Suprapubic skin (tissue), 4 donors: Measurements from ENCODE around the gene CMTM3. TPM values are rescaled to one million over a fixed set of nuclear protein-coding genes. Genes with fewer than 3 reads are reported as not detected.

ENCODE experiments used
- DNase-seq, 2 donors: peaks; one replicate each; pipeline ENCODE4 v3.0.0-alpha.2; 2019; ENCODE audit warnings: low spot score in 2 of 2
- H3K27ac ChIP-seq: fragments of 200-600 bp; sonication (generic); one replicate; pipeline ENCODE4 v1.5.1; 2019
- H3K27me3 ChIP-seq: fragments of 200-600 bp; sonication (generic); one replicate; pipeline ENCODE4 v1.5.1; 2019
- H3K36me3 ChIP-seq: fragments of 200-600 bp; sonication (generic); one replicate; pipeline ENCODE4 v1.5.1; 2019
- H3K4me1 ChIP-seq: fragments of 200-600 bp; sonication (generic); one replicate; pipeline ENCODE4 v1.5.1; 2019
- H3K4me3 ChIP-seq: fragments of 200-600 bp; sonication (generic); one replicate; pipeline ENCODE4 v1.5.1; 2019; ENCODE audit warnings: mild to moderate bottlenecking
- H3K9me3 ChIP-seq: fragments of 200-600 bp; sonication (generic); one replicate; pipeline ENCODE4 v1.5.1; 2019
- EP300 ChIP-seq: sonication (generic); formaldehyde crosslinking; IDR thresholded peaks from one replicate; pipeline ENCODE4 v1.6.1; 2017; ENCODE audit warnings: antibody characterized with exemption
- POLR2A ChIP-seq, 2 donors: fragments of 450-650 bp; IDR thresholded peaks; one replicate each; pipeline ENCODE4 v1.6.1; 2017; ENCODE audit warnings: antibody characterized with exemption in 2 of 2, mild to moderate bottlenecking in 2 of 2, moderate library complexity in 2 of 2
- POLR2AphosphoS5 ChIP-seq, 3 donors: sonication (generic); formaldehyde crosslinking; IDR thresholded peaks; one replicate each; pipeline ENCODE4 v1.6.1; 2017; ENCODE audit warnings: antibody characterized with exemption in 3 of 3
- WGBS: methylation state at CpG from one replicate; pipeline ENCODE4 v1.1.5; 2018; 5-methylcytosine and 5-hydroxymethylcytosine counted together
- total RNA-seq, 4 donors: library from RNA; depleted of rRNA; stranded (reverse); fragments of >200 nt; gene quantifications; one replicate each; pipeline ENCODE4 v1.1.0, GENCODE V29; 2016
- TF ChIP-seq, protein P1 (sequence below), 2 donors: fragments of 200-600 bp in 1 of 2; fragments of 450-650 bp in 1 of 2; sonication (generic) in 1 of 2; IDR thresholded peaks; one replicate each; pipeline ENCODE4 v1.5.1; 2016 to 2019; ENCODE audit warnings: antibody characterized with exemption in 2 of 2, mild to moderate bottlenecking in 1 of 2, moderate library complexity in 1 of 2

CMTM3 gene, protein sequence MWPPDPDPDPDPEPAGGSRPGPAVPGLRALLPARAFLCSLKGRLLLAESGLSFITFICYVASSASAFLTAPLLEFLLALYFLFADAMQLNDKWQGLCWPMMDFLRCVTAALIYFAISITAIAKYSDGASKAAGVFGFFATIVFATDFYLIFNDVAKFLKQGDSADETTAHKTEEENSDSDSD
- 10 to 100 TPM in 2 of 4 donors, 1 to 10 TPM in 2; 6.5 to 15.5 (median 9.2) TPM for total RNA-seq

DNA sequence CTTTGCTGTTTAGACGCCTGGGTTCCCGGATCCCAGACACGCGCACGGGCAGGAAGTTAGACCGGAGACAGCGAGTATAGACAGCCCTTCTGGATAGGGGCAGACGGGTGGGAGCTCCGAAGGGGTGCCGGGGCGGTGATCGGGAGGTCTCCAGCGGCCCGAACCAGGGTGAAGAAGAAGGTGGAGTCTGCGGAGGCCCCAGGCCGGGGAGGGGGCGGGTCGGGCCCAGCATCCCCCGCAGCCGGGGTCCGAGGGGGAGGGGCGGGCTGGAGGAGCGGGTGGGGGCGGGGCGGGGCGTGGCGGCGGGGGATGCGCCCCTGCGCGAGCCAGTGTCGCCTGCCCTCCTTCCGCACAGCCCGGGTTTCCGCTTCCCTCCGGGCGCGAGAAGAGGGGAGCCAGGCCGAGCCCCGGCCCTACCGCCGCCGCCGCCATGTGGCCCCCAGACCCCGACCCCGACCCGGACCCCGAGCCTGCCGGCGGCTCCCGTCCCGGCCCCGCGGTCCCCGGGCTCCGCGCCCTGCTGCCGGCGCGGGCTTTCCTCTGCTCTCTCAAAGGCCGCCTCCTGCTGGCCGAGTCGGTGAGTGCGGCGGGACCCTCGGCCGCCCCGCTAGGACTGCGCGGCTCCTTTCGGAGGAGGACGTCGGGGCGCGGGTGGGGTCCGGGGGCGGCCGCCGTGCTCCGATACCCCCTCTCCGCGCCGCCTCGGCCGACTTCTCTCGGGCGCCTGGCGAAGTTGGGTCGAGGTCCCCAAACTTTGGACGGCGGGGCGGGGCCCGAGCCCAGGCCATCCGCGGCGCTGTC lies at the start of gene CMTM3:
Gene CMTM3 (plus strand): TSS at position 329 of the 801 bp plus-strand sequence. CDS start 102 bp downstream, at position 431.
- no peaks in the 10 kb centered on the region for H3K9me3 ChIP-seq
- peaks cover 7% of the 10 kb centered on the region for H3K36me3 ChIP-seq
- H3K4me3 ChIP-seq, result peak within 1 kb of the TSS; percentile 69
- peaks cover 33% of the 10 kb centered on the region for H3K4me1 ChIP-seq
- WGBS, result 0% methylated on average over 12 of the region's 96 CpGs
- no peaks in the 10 kb centered on the region for H3K27me3 ChIP-seq
- H3K27ac ChIP-seq, result peak within 1 kb of the TSS; percentile 81
- DNase-seq, result no peak
- TF ChIP-seq POLR2AphosphoS5 (IDR thresholded peaks at IDR 0.05), result no peak
- TF ChIP-seq, protein P1, sequence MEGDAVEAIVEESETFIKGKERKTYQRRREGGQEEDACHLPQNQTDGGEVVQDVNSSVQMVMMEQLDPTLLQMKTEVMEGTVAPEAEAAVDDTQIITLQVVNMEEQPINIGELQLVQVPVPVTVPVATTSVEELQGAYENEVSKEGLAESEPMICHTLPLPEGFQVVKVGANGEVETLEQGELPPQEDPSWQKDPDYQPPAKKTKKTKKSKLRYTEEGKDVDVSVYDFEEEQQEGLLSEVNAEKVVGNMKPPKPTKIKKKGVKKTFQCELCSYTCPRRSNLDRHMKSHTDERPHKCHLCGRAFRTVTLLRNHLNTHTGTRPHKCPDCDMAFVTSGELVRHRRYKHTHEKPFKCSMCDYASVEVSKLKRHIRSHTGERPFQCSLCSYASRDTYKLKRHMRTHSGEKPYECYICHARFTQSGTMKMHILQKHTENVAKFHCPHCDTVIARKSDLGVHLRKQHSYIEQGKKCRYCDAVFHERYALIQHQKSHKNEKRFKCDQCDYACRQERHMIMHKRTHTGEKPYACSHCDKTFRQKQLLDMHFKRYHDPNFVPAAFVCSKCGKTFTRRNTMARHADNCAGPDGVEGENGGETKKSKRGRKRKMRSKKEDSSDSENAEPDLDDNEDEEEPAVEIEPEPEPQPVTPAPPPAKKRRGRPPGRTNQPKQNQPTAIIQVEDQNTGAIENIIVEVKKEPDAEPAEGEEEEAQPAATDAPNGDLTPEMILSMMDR (IDR thresholded peaks at IDR 0.05), result peak; percentile 34 to 78

GRCh38 chr16:66560107-66560506 lies 44.4 kb upstream of the CMTM3 start:
- DNase-seq, result no peak
- H3K27me3 ChIP-seq, result no peaks in the 10 kb centered on the region
- H3K36me3 ChIP-seq, result peaks cover 10% of the 10 kb centered on the region
- no peaks in the 10 kb centered on the region for H3K9me3 ChIP-seq
- WGBS, result 86% methylated on average over 1 of the region's 1 CpG
- TF ChIP-seq POLR2A (IDR thresholded peaks at IDR 0.05), result no peak
- TF ChIP-seq, protein P1 (IDR thresholded peaks at IDR 0.05), result no peak
- TF ChIP-seq EP300, result no peak
- no peak for TF ChIP-seq POLR2AphosphoS5 (IDR thresholded peaks at IDR 0.05)
- H3K4me3 ChIP-seq, result no peak overlapping the region
- no peak overlapping the region for H3K27ac ChIP-seq
- H3K4me1 ChIP-seq, result no peaks in the 10 kb centered on the region

DNA sequence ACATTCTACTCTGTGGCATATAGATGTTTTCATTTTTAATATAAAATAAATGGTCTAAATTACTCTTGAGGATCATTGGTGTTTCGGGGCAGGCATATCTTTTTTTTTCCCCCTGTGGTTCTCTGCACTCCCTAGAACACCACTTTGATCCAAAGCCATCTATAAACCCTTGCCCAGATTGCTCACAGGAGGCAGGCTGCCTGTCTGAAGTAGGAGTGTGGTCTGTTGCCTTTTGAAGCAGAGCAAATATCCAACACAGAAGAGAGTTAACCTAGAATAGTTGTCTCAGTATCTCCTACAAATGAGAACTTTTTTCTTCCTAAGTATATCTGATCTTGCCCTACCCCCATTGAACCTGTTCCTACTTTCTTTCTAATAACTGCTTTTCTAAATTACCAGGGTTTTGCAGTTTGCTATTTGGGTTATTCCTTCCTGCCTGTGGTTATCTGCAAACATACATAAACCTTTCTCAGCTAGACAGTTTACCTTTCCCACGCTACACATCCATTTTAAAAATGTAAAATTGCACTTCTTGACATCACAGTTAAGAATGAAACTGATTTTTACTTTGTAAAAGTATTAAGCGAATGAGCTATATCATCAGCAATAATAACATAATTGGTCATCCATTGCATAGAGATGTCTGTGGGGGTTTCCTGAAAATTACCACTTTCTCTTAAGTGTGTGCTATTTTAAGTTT lies 43.0 kb upstream of the CMTM3 start:
- DNase-seq, result no peak
- Histone ChIP-seq H3K4me3 (no peak overlapping the region), H3K27me3 (no peaks in the 10 kb centered on the region), H3K36me3 (peaks cover 24% of the 10 kb centered on the region), H3K9me3 (no peaks in the 10 kb centered on the region), H3K27ac (no peak overlapping the region), H3K4me1 (no peaks in the 10 kb centered on the region)
- WGBS, result 93% methylated on average over 3 of the region's 3 CpGs
- TF ChIP-seq, protein P1 (IDR thresholded peaks at IDR 0.05), result no peak
- TF ChIP-seq POLR2A (IDR thresholded peaks at IDR 0.05), result no peak
- no peak for TF ChIP-seq EP300
- TF ChIP-seq POLR2AphosphoS5 (IDR thresholded peaks at IDR 0.05), result no peak

DNA sequence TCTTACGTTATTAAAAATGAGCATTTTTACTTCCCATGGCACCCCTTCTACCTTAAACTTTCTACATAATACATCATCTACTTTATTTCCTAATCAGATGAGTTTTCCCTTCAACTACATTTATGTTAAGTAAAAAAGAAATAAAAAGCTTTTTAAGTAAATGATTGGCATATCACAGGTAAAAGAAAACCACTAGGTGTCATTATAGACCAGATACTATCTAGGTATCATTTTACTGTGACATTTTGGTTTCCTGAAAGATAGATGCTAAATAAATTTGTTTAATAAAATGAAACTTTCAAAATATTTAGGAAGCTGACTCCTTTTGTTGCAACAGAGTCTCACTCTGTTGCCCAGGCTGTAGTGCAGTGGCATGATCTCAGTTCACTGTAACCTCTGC lies 42.1 kb upstream of the CMTM3 start:
- no peaks in the 10 kb centered on the region for H3K27me3 ChIP-seq
- no peaks in the 10 kb centered on the region for H3K9me3 ChIP-seq
- no peak for DNase-seq
- WGBS, result 85% methylated on average over 1 of the region's 1 CpG
- TF ChIP-seq EP300, result no peak
- H3K4me1 ChIP-seq, result no peaks in the 10 kb centered on the region
- H3K27ac ChIP-seq, result no peak overlapping the region
- peaks cover 26% of the 10 kb centered on the region for H3K36me3 ChIP-seq
- H3K4me3 ChIP-seq, result no peak overlapping the region

DNA sequence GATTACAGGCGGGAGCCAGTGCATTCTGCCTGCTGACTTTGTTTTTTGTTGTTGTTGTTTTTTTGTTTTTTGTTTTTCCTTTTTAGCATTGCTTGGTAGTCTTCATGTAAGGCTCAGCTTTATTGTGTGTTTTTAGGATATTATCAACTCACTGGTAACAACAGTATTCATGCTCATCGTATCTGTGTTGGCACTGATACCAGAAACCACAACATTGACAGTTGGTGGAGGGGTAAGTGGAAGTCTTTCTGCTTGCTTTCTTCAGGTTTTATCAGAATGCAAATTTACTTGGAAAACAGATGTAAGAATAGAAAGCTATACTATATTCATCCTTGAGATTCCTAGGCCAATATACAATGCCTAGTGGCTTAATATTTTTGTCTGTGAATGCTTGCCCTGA lies 41.5 kb upstream of the CMTM3 start:
- no peak for DNase-seq
- TF ChIP-seq POLR2A (IDR thresholded peaks at IDR 0.05) (no peak), POLR2AphosphoS5 (IDR thresholded peaks at IDR 0.05) (no peak), EP300 (no peak)
- TF ChIP-seq, protein P1 (IDR thresholded peaks at IDR 0.05), result no peak
- H3K36me3 ChIP-seq, result peaks cover 25% of the 10 kb centered on the region
- H3K27me3 ChIP-seq, result no peaks in the 10 kb centered on the region
- no peaks in the 10 kb centered on the region for H3K9me3 ChIP-seq
- no peaks in the 10 kb centered on the region for H3K4me1 ChIP-seq
- H3K4me3 ChIP-seq, result no peak overlapping the region
- no peak overlapping the region for H3K27ac ChIP-seq
- 95% methylated on average over 2 of the region's 2 CpGs for WGBS
